Aorta (tissue), 5 donors: Measurements from ENCODE around the gene CFAP57. TPM values are rescaled to one million over a fixed set of nuclear protein-coding genes. Genes with fewer than 3 reads are reported as not detected.
"Not testable (repeated sequence)": the region's sequence is repeated elsewhere in the genome, so short reads cannot be mapped to it uniquely, and the experiment has no call there.

Experiments
- ATAC-seq: fragments of 200-7000 bp; cut with Tn5 transposase; one replicate; pipeline ENCODE4 v1.9.1; 2022; ENCODE audit warnings: moderate library complexity; ENCODE audit not compliant: low FRiP score
- DNase-seq, 2 donors: peaks; one replicate each; pipeline ENCODE4 v3.0.0-alpha.2; 2020
- H3K27ac ChIP-seq, 2 donors: one replicate each; pipeline ENCODE4 v1.5.1; 2013; ENCODE audit warnings: low read length in 2 of 2, mild to moderate bottlenecking in 2 of 2, moderate library complexity in 2 of 2, control low read depth in 1 of 2, inconsistent platforms in 1 of 2, low read depth in 1 of 2
- H3K27me3 ChIP-seq, 2 donors: one replicate each; pipeline ENCODE4 v1.6.1; 2013; ENCODE audit warnings: control low read depth in 1 of 2, low read length in 1 of 2, mild to moderate bottlenecking in 1 of 2, moderate library complexity in 1 of 2; ENCODE audit not compliant: insufficient read depth in 2 of 2, control insufficient read depth in 1 of 2
- H3K36me3 ChIP-seq, 2 donors: one replicate each; pipeline ENCODE4 v1.6.1; 2013; ENCODE audit warnings: control low read depth in 1 of 2, low read length in 1 of 2, mild to moderate bottlenecking in 1 of 2; ENCODE audit not compliant: insufficient read depth in 2 of 2, control insufficient read depth in 1 of 2
- H3K4me1 ChIP-seq, 2 donors: one replicate each; pipeline ENCODE4 v1.6.1; 2013; ENCODE audit warnings: low read length in 2 of 2, control low read depth in 1 of 2, mild to moderate bottlenecking in 1 of 2, moderate library complexity in 1 of 2; ENCODE audit not compliant: insufficient read depth in 2 of 2, control insufficient read depth in 1 of 2
- H3K4me3 ChIP-seq, 2 donors: one replicate each; pipeline ENCODE4 v1.5.1; 2013; ENCODE audit warnings: low read length in 2 of 2, control low read depth in 1 of 2, mild to moderate bottlenecking in 1 of 2
- H3K9me3 ChIP-seq: one replicate; pipeline ENCODE4 v1.6.1; 2013; ENCODE audit warnings: mild to moderate bottlenecking, low read length; ENCODE audit not compliant: control insufficient read depth
- WGBS, 2 donors: extraction: QIAGEN DNeasy Blood & Tissue Kit; methylation state at CpG; one replicate each; pipeline ENCODE4 v1.1.7; 2013; 5-methylcytosine and 5-hydroxymethylcytosine counted together
- intact Hi-C, 2 donors: fragments of 100-400 bp; cut with DNase I; formaldehyde crosslinking; loops; one replicate each; pipeline versions ENCODE4 v1.14.2 to v1.15.0; 2022
- polyA plus RNA-seq, 2 donors: library from polyadenylated mRNA; stranded (reverse); fragments of 200-250 nt; gene quantifications; one replicate each; pipeline ENCODE4 v1.2.3, GENCODE V29; 2013
- total RNA-seq, 2 donors: library from RNA; stranded (reverse); fragmentation: NEBNext Ultra II Directional; extraction: Animal tissue kit (Norgen Biotek cat#: 25700); gene quantifications; one replicate each; pipeline ENCODE4 v1.2.1, GENCODE V29; 2021
- donor health status: healthy with polysubstance abuse.
- donor health status: Bipolar disorder and iron deficiency.
- donor health status: DM: no; HTN: no; CAD: no.
- donor health status: DM: no; HTN: no; CAD: no.
- donor health status: DM: yes; HTN: yes; CAD: no.

The CFAP57 gene
- total and polyA plus RNA-seq, 4 donors, result under 0.01 to 1.3 (median 0.13) TPM; not detected in 1

- Histone ChIP-seq H3K27me3 (no peaks in the 10 kb centered on the region), H3K4me3 (no peak overlapping the region), H3K36me3 (no peaks in the 10 kb centered on the region), H3K4me1 (no peaks in the 10 kb centered on the region), H3K9me3 (no peaks in the 10 kb centered on the region), H3K27ac (no peak overlapping the region)
- ATAC-seq (no peak), DNase-seq (no peak)
- 87 to 88% methylated on average over 12 of the region's 12 CpGs for WGBS, 2 donors
- intact Hi-C loops, result no loop called here
Measured at GRCh38 chr1:43207229-43207853, 35.2 kb downstream of the CFAP57 start.

GRCh38 chr1:43208277-43208676 is 36.1 kb downstream of the CFAP57 start:
- H3K27ac ChIP-seq, intact Hi-C loops, H3K36me3 ChIP-seq, H3K9me3 ChIP-seq, H3K4me1 ChIP-seq, DNase-seq, ATAC-seq, H3K27me3 ChIP-seq, H3K4me3 ChIP-seq: not testable (repeated sequence)
- WGBS, 2 donors, result 96 to 97% methylated on average over 8 of the region's 8 CpGs

- H3K4me3 ChIP-seq, result no peak overlapping the region
- no peaks in the 10 kb centered on the region for H3K4me1 ChIP-seq
- H3K9me3 ChIP-seq, result no peaks in the 10 kb centered on the region
- H3K27ac ChIP-seq, result no peak overlapping the region
- no peaks in the 10 kb centered on the region for H3K27me3 ChIP-seq
- intact Hi-C loops, result no loop called here
- ATAC-seq (no peak), DNase-seq (no peak)
- 69% methylated on average over 7 of the region's 7 CpGs for WGBS, 2 donors
- H3K36me3 ChIP-seq, result no peaks in the 10 kb centered on the region
Measured at GRCh38 chr1:43214501-43215444, 42.6 kb downstream of the CFAP57 start.

GRCh38 chr1:43217747-43218146 is 45.6 kb downstream of the CFAP57 start:
- Histone ChIP-seq H3K36me3 (no peaks in the 10 kb centered on the region), H3K9me3 (no peaks in the 10 kb centered on the region), H3K4me1 (no peaks in the 10 kb centered on the region), H3K27me3 (no peaks in the 10 kb centered on the region), H3K4me3 (no peak overlapping the region), H3K27ac (no peak overlapping the region)
- WGBS, 2 donors, result 87 to 89% methylated on average over 10 of the region's 10 CpGs
- ATAC-seq, result no peak
- intact Hi-C loops, result no loop called here
- no peak for DNase-seq

- H3K27ac ChIP-seq, result no peak overlapping the region
- H3K27me3 ChIP-seq, result no peaks in the 10 kb centered on the region
- H3K9me3 ChIP-seq, result no peaks in the 10 kb centered on the region
- no peaks in the 10 kb centered on the region for H3K36me3 ChIP-seq
- no peak overlapping the region for H3K4me3 ChIP-seq
- intact Hi-C loops, result no loop called here
- H3K4me1 ChIP-seq, result no peaks in the 10 kb centered on the region
- DNase-seq (no peak), ATAC-seq (no peak)
- WGBS, 2 donors, result 76 to 77% methylated on average over 7 of the region's 7 CpGs
Measured at GRCh38 chr1:43220905-43221778, 49.0 kb downstream of the CFAP57 start.

- Histone ChIP-seq H3K36me3 (no peaks in the 10 kb centered on the region), H3K4me1 (no peaks in the 10 kb centered on the region), H3K27me3 (no peaks in the 10 kb centered on the region), H3K4me3 (no peak overlapping the region), H3K9me3 (no peaks in the 10 kb centered on the region), H3K27ac (no peak overlapping the region)
- DNase-seq, result no peak
- ATAC-seq, result no peak
- WGBS, 2 donors, result 92 to 93% methylated on average over 1 of the region's 1 CpG
- intact Hi-C loops, result no loop called here
Measured at GRCh38 chr1:43221797-43222196, 49.7 kb downstream of the CFAP57 start.

- DNase-seq (no peak), ATAC-seq (no peak)
- Histone ChIP-seq H3K36me3 (no peaks in the 10 kb centered on the region), H3K4me1 (no peaks in the 10 kb centered on the region), H3K9me3 (no peaks in the 10 kb centered on the region), H3K27me3 (no peaks in the 10 kb centered on the region), H3K27ac (no peak overlapping the region), H3K4me3 (no peak overlapping the region)
- 62 to 70% methylated on average over 9 of the region's 9 CpGs for WGBS, 2 donors
- intact Hi-C loops, result no loop called here
Measured at GRCh38 chr1:43222879-43223278, 50.7 kb downstream of the CFAP57 start.

GRCh38 chr1:43225168-43225567 is 53.0 kb downstream of the CFAP57 start:
- H3K36me3 ChIP-seq, result no peaks in the 10 kb centered on the region
- H3K27me3 ChIP-seq, result no peaks in the 10 kb centered on the region
- no peak for DNase-seq
- WGBS, 2 donors, result 66 to 67% methylated on average over 3 of the region's 3 CpGs
- no peak for ATAC-seq
- H3K9me3 ChIP-seq, result no peaks in the 10 kb centered on the region
- intact Hi-C loops, result no loop called here
- no peak overlapping the region for H3K27ac ChIP-seq
- H3K4me3 ChIP-seq, result no peak overlapping the region
- no peaks in the 10 kb centered on the region for H3K4me1 ChIP-seq
